ENCODE results near the gene MXD3. TPM values are rescaled to one million over a fixed set of nuclear protein-coding genes. Genes with fewer than 3 reads are reported as not detected.

MXD3 gene
- total RNA-seq, 2 experiments from 2014 or later: 81.3 to 130 TPM

DNA sequence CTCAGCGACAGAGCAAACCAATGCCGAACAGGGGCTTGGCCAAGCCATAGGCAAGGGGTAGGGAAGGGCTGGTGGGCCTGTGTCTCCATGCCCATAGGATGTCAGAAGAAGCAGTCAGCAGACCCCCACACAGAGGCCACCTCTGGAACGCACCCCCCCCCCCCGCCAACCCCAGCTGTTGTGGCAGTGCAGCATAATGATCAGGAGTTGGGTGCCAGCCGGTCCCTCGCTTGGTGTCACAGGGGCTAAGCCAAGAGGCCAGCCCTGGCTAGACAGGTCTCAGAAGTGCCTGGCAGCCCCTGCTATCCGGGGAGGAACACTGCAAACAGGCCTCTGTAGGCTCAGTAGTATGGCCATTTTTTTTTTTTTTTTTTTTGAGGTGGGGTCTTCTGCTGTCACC lies 3.7 kb upstream of the MXD3 start:
- Histone ChIP-seq H3K9me2 (ENCODE audit: insufficient read depth, low read length) (no peaks in the 10 kb centered on the region), H3K36me3 (ENCODE audit: insufficient read depth, low read length) (peaks cover 8% of the 10 kb centered on the region), H3K4me1 (ENCODE audit: insufficient read depth, low read length, poor library complexity, severe bottlenecking) (peaks cover 21% of the 10 kb centered on the region), H3K79me2 (ENCODE audit: insufficient read depth, low read depth, low read length) (peaks cover 11% of the 10 kb centered on the region; the same call in 1 of the 2 replicates), H3K4me2 (ENCODE audit: low read length) (no peak overlapping the region), H3K4me3 (ENCODE audit: low read depth, low read length, poor library complexity, severe bottlenecking) (no peak overlapping the region), H2AFZ (ENCODE audit: low read length) (no peak overlapping the region), H3K27ac (ENCODE audit: low read depth, low read length, poor library complexity, severe bottlenecking) (no peak overlapping the region), H4K20me1 (ENCODE audit: insufficient read depth, low read length) (peaks cover 3% of the 10 kb centered on the region; the same call in 1 of the 2 replicates), H3K9me3 (ENCODE audit: low read length) (no peaks in the 10 kb centered on the region)
- ChIA-PET CTCF (ENCODE audit: unreplicated experiment) (no interaction called here), POLR2A (interaction anchor here (0.5 kb wide), 1 partner anchor 57 kb away, joined by 3 read pairs; no protein-coding TSS in a partner anchor)
- TF ChIP-seq, protein P1, sequence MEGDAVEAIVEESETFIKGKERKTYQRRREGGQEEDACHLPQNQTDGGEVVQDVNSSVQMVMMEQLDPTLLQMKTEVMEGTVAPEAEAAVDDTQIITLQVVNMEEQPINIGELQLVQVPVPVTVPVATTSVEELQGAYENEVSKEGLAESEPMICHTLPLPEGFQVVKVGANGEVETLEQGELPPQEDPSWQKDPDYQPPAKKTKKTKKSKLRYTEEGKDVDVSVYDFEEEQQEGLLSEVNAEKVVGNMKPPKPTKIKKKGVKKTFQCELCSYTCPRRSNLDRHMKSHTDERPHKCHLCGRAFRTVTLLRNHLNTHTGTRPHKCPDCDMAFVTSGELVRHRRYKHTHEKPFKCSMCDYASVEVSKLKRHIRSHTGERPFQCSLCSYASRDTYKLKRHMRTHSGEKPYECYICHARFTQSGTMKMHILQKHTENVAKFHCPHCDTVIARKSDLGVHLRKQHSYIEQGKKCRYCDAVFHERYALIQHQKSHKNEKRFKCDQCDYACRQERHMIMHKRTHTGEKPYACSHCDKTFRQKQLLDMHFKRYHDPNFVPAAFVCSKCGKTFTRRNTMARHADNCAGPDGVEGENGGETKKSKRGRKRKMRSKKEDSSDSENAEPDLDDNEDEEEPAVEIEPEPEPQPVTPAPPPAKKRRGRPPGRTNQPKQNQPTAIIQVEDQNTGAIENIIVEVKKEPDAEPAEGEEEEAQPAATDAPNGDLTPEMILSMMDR (conservative IDR thresholded peaks at IDR 0.05; ENCODE audit: low read length): no peak
- TF ChIP-seq EZH2phosphoT487 (IDR thresholded peaks at IDR 0.05; ENCODE audit: borderline replicate concordance, low read depth, low read length): no peak
- no peak for DNase-seq (ENCODE audit: low spot score)
- intact Hi-C loops (cut with micrococcal nuclease; ENCODE audit: unreplicated experiment): no loop called here
- no TSS peak for BruUV-seq (replicated peaks)

DNA sequence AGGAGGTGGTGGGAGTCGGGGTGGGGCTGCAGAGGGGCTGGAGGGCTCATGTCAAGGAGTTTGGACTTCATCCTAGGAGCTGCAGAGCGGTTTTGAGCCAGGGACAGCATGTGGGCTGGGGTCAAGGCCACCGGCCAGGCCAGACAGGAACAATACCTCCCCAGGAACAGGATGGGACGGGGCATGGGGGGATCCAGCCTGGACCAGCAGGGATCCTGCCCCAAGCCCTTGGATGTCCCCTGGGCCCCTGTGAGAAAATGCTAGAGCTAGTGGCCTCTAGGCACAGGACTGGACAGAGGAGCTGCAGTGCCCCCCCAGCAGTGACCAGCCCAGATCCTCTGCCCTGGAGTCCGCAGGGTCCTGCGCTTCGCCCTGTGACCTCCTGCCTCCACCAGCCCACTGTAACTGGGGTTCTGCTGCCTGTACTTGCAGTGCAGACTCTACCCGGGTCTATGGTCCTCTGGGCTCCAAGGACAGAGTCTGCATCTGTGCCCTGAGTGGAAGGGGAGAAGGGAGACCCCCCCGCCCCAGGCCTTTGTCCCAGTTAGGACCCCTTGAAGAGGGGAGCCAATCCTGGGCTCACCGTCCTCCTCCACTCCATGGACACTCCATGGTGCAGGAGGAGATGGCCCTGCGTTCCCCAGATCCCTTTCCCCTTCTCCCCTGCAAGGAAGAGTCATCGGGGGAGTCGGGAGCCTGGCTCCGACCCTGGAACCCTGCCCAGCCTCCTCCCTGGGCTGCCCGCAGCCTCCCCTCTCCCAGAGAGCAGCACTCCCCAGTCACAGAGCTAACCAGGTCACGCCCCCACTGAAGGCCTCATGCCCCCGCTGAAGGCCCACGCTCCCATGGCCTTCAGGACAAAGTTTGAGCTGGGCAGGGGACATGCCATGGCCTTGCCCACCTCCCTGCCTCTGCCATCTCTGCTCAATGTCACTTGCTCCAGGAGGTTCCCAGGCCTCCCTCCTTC lies 3.0 kb upstream of the MXD3 start:
- Histone ChIP-seq H3K79me2 (ENCODE audit: insufficient read depth, low read depth, low read length) (peaks cover 12% of the 10 kb centered on the region; the same call in 1 of the 2 replicates), H3K9me2 (ENCODE audit: insufficient read depth, low read length) (no peaks in the 10 kb centered on the region), H3K4me1 (ENCODE audit: insufficient read depth, low read length, poor library complexity, severe bottlenecking) (peaks cover 28% of the 10 kb centered on the region), H2AFZ (ENCODE audit: low read length) (no peak overlapping the region), H3K4me2 (ENCODE audit: low read length) (no peak overlapping the region), H3K4me3 (ENCODE audit: low read depth, low read length, poor library complexity, severe bottlenecking) (no peak overlapping the region), H3K27ac (ENCODE audit: low read depth, low read length, poor library complexity, severe bottlenecking) (no peak overlapping the region), H3K9me3 (ENCODE audit: low read length) (no peaks in the 10 kb centered on the region), H3K36me3 (ENCODE audit: insufficient read depth, low read length) (peaks cover 13% of the 10 kb centered on the region; the same call in 1 of the 2 replicates), H4K20me1 (ENCODE audit: insufficient read depth, low read length) (peaks cover 9% of the 10 kb centered on the region; the same call in 1 of the 2 replicates)
- DNase-seq (ENCODE audit: low spot score): no peak
- ChIA-PET POLR2A (interaction anchor here (0.5 to 0.6 kb wide), 2 partner anchors 58 to 143 kb away, joined by 3 to 4 read pairs; no protein-coding TSS in a partner anchor), CTCF (ENCODE audit: unreplicated experiment) (no interaction called here)
- no TSS peak for BruUV-seq (replicated peaks)
- intact Hi-C loops (cut with micrococcal nuclease; ENCODE audit: unreplicated experiment): loop anchor here (5.0 kb wide), 2 partner anchors 193 to 242 kb away; partner anchors contain the start of gene DOK3
- TF ChIP-seq, protein P1 (conservative IDR thresholded peaks at IDR 0.05; ENCODE audit: low read length): no peak
- no peak for TF ChIP-seq EZH2phosphoT487 (IDR thresholded peaks at IDR 0.05; ENCODE audit: borderline replicate concordance, low read depth, low read length)
